OCI-LY1 (cell line): ENCODE results near the gene OLFM4.

Source experiments
- CTCF ChIP-seq: fragments of 200-600 bp; sonication (generic), shearing (Covaris generic); IDR thresholded peaks from 2 replicates; pipeline ENCODE4 v1.5.1; 2017; ENCODE audit warnings: mild to moderate bottlenecking, antibody characterized with exemption, low read length, moderate library complexity, mixed read lengths
- EZH2 ChIP-seq: fragments of 200-600 bp; sonication (generic), shearing (Covaris generic); IDR thresholded peaks from 2 replicates; pipeline ENCODE4 v1.8.0; 2017; ENCODE audit warnings: borderline replicate concordance, mixed run types, mild to moderate bottlenecking, antibody characterized with exemption, low read length, moderate library complexity, mixed read lengths

- TF ChIP-seq CTCF, result no peak
- TF ChIP-seq EZH2, result no peak
These were observed 43.7 kb upstream of the OLFM4 start for GRCh38 chr13:52984881-52985363.
